Activated naive CD4-positive, alpha-beta T cell treated with anti-CD3 and anti-CD28 coated beads, Interleukin-2, amount 50 U/mL, for 24 hours (primary cell): Measurements from ENCODE around the gene CACNA2D1.
A peak's percentile ranks its signal among the peaks of the same experiment; 100 is the strongest.

Experiments used
- H3K27ac Mint-ChIP-seq: one replicate; pipeline ENCODE4 v1.8.0; 2021; ENCODE audit warnings: mild to moderate bottlenecking, mixed read lengths
- H3K27me3 Mint-ChIP-seq: one replicate; pipeline ENCODE4 v1.8.0; 2021; ENCODE audit warnings: mixed read lengths
- H3K36me3 Mint-ChIP-seq: one replicate; pipeline ENCODE4 v1.8.0; 2021; ENCODE audit warnings: mixed read lengths
- H3K4me1 Mint-ChIP-seq: one replicate; pipeline ENCODE4 v1.8.0; 2021; ENCODE audit warnings: mixed read lengths
- H3K4me3 Mint-ChIP-seq: one replicate; pipeline ENCODE4 v1.8.0; 2021; ENCODE audit warnings: mild to moderate bottlenecking, mixed read lengths
- H3K9me3 Mint-ChIP-seq: one replicate; pipeline ENCODE4 v1.8.0; 2021; ENCODE audit warnings: mixed read lengths

CACNA2D1 gene

GRCh38 chr7:82443547-82444219, at the start of gene CACNA2D1:
Gene CACNA2D1, minus strand, starts transcription at chr7:82443777.
- H3K27ac Mint-ChIP-seq, result no peak within 1 kb of the TSS
- H3K27me3 Mint-ChIP-seq, result peaks cover 40% of the 10 kb centered on the region
- H3K4me1 Mint-ChIP-seq, result peaks cover 5% of the 10 kb centered on the region
- peaks cover 2% of the 10 kb centered on the region for H3K36me3 Mint-ChIP-seq
- H3K9me3 Mint-ChIP-seq, result peaks cover 5% of the 10 kb centered on the region
- H3K4me3 Mint-ChIP-seq, result peak within 1 kb of the TSS; percentile 66

GRCh38 chr7:82481499-82482097, 38.0 kb upstream of the CACNA2D1 start:
- Mint-ChIP-seq H3K4me1 (no peaks in the 10 kb centered on the region), H3K36me3 (no peaks in the 10 kb centered on the region), H3K4me3 (no peak overlapping the region), H3K27me3 (no peaks in the 10 kb centered on the region), H3K9me3 (peaks cover 6% of the 10 kb centered on the region), H3K27ac (no peak overlapping the region)

GRCh38 chr7:82477733-82478515, 34.3 kb upstream of the CACNA2D1 start:
- no peaks in the 10 kb centered on the region for H3K36me3 Mint-ChIP-seq
- peaks cover 4% of the 10 kb centered on the region for H3K9me3 Mint-ChIP-seq
- no peak overlapping the region for H3K27ac Mint-ChIP-seq
- no peak overlapping the region for H3K4me3 Mint-ChIP-seq
- H3K27me3 Mint-ChIP-seq, result no peaks in the 10 kb centered on the region
- no peaks in the 10 kb centered on the region for H3K4me1 Mint-ChIP-seq

- no peak overlapping the region for H3K4me3 Mint-ChIP-seq
- peaks cover 2% of the 10 kb centered on the region for H3K27me3 Mint-ChIP-seq
- no peak overlapping the region for H3K27ac Mint-ChIP-seq
- peaks cover 4% of the 10 kb centered on the region for H3K9me3 Mint-ChIP-seq
- no peaks in the 10 kb centered on the region for H3K4me1 Mint-ChIP-seq
- H3K36me3 Mint-ChIP-seq, result no peaks in the 10 kb centered on the region
Measured at GRCh38 chr7:82472966-82473365, 29.4 kb upstream of the CACNA2D1 start.

GRCh38 chr7:82471351-82472020, 27.9 kb upstream of the CACNA2D1 start:
- H3K27me3 Mint-ChIP-seq, result peaks cover 2% of the 10 kb centered on the region
- no peaks in the 10 kb centered on the region for H3K36me3 Mint-ChIP-seq
- H3K4me1 Mint-ChIP-seq, result no peaks in the 10 kb centered on the region
- H3K4me3 Mint-ChIP-seq, result no peak overlapping the region
- peaks cover 4% of the 10 kb centered on the region for H3K9me3 Mint-ChIP-seq
- H3K27ac Mint-ChIP-seq, result no peak overlapping the region

GRCh38 chr7:82469207-82469606, 25.6 kb upstream of the CACNA2D1 start:
- Mint-ChIP-seq H3K27me3 (peaks cover 2% of the 10 kb centered on the region), H3K27ac (no peak overlapping the region), H3K4me3 (no peak overlapping the region), H3K9me3 (peaks cover 4% of the 10 kb centered on the region), H3K4me1 (no peaks in the 10 kb centered on the region), H3K36me3 (no peaks in the 10 kb centered on the region)

GRCh38 chr7:82468435-82468834, 24.9 kb upstream of the CACNA2D1 start:
- no peak overlapping the region for H3K27ac Mint-ChIP-seq
- no peak overlapping the region for H3K4me3 Mint-ChIP-seq
- no peaks in the 10 kb centered on the region for H3K36me3 Mint-ChIP-seq
- H3K27me3 Mint-ChIP-seq, result peaks cover 2% of the 10 kb centered on the region
- no peaks in the 10 kb centered on the region for H3K4me1 Mint-ChIP-seq
- peaks cover 3% of the 10 kb centered on the region for H3K9me3 Mint-ChIP-seq

- Mint-ChIP-seq H3K27ac (no peak overlapping the region), H3K4me1 (no peaks in the 10 kb centered on the region), H3K4me3 (no peak overlapping the region), H3K36me3 (no peaks in the 10 kb centered on the region), H3K9me3 (no peaks in the 10 kb centered on the region), H3K27me3 (peaks cover 2% of the 10 kb centered on the region)
Measured at GRCh38 chr7:82467020-82467419, 23.4 kb upstream of the CACNA2D1 start.

GRCh38 chr7:82464372-82464771, 20.8 kb upstream of the CACNA2D1 start:
- H3K27ac Mint-ChIP-seq, result no peak overlapping the region
- no peaks in the 10 kb centered on the region for H3K36me3 Mint-ChIP-seq
- no peaks in the 10 kb centered on the region for H3K4me1 Mint-ChIP-seq
- H3K9me3 Mint-ChIP-seq, result no peaks in the 10 kb centered on the region
- H3K4me3 Mint-ChIP-seq, result no peak overlapping the region
- H3K27me3 Mint-ChIP-seq, result no peaks in the 10 kb centered on the region

GRCh38 chr7:82455295-82455694, 11.7 kb upstream of the CACNA2D1 start:
- Mint-ChIP-seq H3K4me3 (no peak overlapping the region), H3K27ac (no peak overlapping the region), H3K9me3 (no peaks in the 10 kb centered on the region), H3K27me3 (no peaks in the 10 kb centered on the region), H3K36me3 (no peaks in the 10 kb centered on the region), H3K4me1 (no peaks in the 10 kb centered on the region)

GRCh38 chr7:82450759-82451158, 7.2 kb upstream of the CACNA2D1 start:
- H3K4me3 Mint-ChIP-seq, result no peak overlapping the region

GRCh38 chr7:82449910-82450309, 6.3 kb upstream of the CACNA2D1 start:
- Mint-ChIP-seq H3K27me3 (peaks cover 14% of the 10 kb centered on the region), H3K36me3 (peaks cover 2% of the 10 kb centered on the region), H3K27ac (no peak overlapping the region), H3K4me1 (no peaks in the 10 kb centered on the region), H3K9me3 (peaks cover 5% of the 10 kb centered on the region), H3K4me3 (no peak overlapping the region)

More at GRCh38 chr7:82450759-82451158, 7.2 kb upstream of the CACNA2D1 start:
- Mint-ChIP-seq H3K36me3 (peaks cover 2% of the 10 kb centered on the region), H3K9me3 (peaks cover 5% of the 10 kb centered on the region), H3K27ac (no peak overlapping the region), H3K4me1 (no peaks in the 10 kb centered on the region), H3K27me3 (peaks cover 6% of the 10 kb centered on the region)

GRCh38 chr7:82446897-82447296, 3.3 kb upstream of the CACNA2D1 start:
- Mint-ChIP-seq H3K27me3 (peaks cover 30% of the 10 kb centered on the region), H3K9me3 (peaks cover 5% of the 10 kb centered on the region), H3K27ac (no peak overlapping the region), H3K4me3 (no peak overlapping the region), H3K36me3 (peaks cover 2% of the 10 kb centered on the region), H3K4me1 (peaks cover 5% of the 10 kb centered on the region)

- H3K9me3 Mint-ChIP-seq, result peaks cover 5% of the 10 kb centered on the region
- no peak overlapping the region for H3K27ac Mint-ChIP-seq
- H3K36me3 Mint-ChIP-seq, result peaks cover 2% of the 10 kb centered on the region
- no peak overlapping the region for H3K4me3 Mint-ChIP-seq
- peaks cover 40% of the 10 kb centered on the region for H3K27me3 Mint-ChIP-seq
- peaks cover 5% of the 10 kb centered on the region for H3K4me1 Mint-ChIP-seq
Measured at GRCh38 chr7:82445271-82445670, 1.7 kb upstream of the CACNA2D1 start.

- Mint-ChIP-seq H3K9me3 (peaks cover 5% of the 10 kb centered on the region), H3K27ac (no peak overlapping the region), H3K36me3 (peaks cover 2% of the 10 kb centered on the region), H3K27me3 (peaks cover 40% of the 10 kb centered on the region), H3K4me3 (peak overlapping the region; percentile 61), H3K4me1 (peaks cover 5% of the 10 kb centered on the region)
Measured at GRCh38 chr7:82444220-82444909, 788 bp upstream of the CACNA2D1 start.
